Measurements from ENCODE around the gene IL12RB1.

DNA sequence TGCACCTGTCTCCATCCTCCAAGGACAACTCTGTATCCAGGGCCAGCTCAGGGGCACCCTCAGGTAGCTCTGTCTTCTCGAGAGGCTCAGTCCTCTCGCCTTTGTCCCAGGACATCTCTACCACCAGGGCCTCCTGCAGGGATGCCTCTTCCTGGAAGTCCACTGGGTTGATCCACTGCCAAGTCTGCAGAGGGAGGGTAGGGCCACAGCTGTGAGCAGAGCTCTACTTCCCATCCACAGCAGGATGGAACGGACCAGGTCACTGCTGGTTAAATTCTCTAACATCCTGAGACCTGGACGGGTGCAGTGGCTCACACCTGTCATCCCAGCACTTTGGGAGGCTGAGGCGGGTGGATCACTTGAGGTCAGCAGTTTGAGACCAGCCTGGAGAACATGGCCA lies 26.8 kb downstream of the IL12RB1 start:
- TF ChIP-seq EZH2 (IDR thresholded peaks at IDR 0.05; ENCODE audit: borderline replicate concordance) = no peak
- no peak for TF ChIP-seq CTCF (IDR thresholded peaks at IDR 0.05; ENCODE audit: poor library complexity)

All from hepatocyte (in vitro differentiated cells).